Testis (tissue), 3 donors: Measurements from ENCODE around the gene MAPK1IP1L. TPM values are rescaled to one million over a fixed set of nuclear protein-coding genes. Genes with fewer than 3 reads are reported as not detected.

ENCODE experiments used
- DNase-seq: peaks from one replicate; pipeline ENCODE4 v3.0.0-alpha.2; 2019
- H3K27ac ChIP-seq, 2 donors: fragments of 200-600 bp; sonication (generic); one replicate each; pipeline ENCODE4 v1.5.1; 2019
- H3K27me3 ChIP-seq: fragments of 200-600 bp; sonication (generic); one replicate; pipeline ENCODE4 v1.5.1; 2019
- H3K36me3 ChIP-seq: fragments of 200-600 bp; sonication (generic); one replicate; pipeline ENCODE4 v1.5.1; 2017; ENCODE audit warnings: low read depth; ENCODE audit errors: missing control alignments
- H3K4me1 ChIP-seq: fragments of 200-600 bp; sonication (generic); one replicate; pipeline ENCODE4 v1.5.1; 2019
- H3K4me3 ChIP-seq, 2 donors: fragments of 200-600 bp; sonication (generic); one replicate each; pipeline ENCODE4 v1.5.1; 2017 to 2019
- H3K9me3 ChIP-seq: fragments of 200-600 bp; sonication (generic); one replicate; pipeline ENCODE4 v1.5.1; 2017
- CTCF ChIP-seq, 3 experiments: fragments of 450-650 bp in 2 of 3; fragments of 200-600 bp in 1 of 3; sonication (generic) in 1 of 3; IDR thresholded peaks; one replicate each; pipeline ENCODE4 v1.5.1; 2016 to 2019; ENCODE audit warnings: antibody characterized with exemption in 3 of 3, mild to moderate bottlenecking in 2 of 3, moderate library complexity in 1 of 3
- POLR2A ChIP-seq: fragments of 450-650 bp; IDR thresholded peaks from one replicate; pipeline ENCODE4 v1.6.1; 2017; ENCODE audit warnings: antibody characterized with exemption, mild to moderate bottlenecking, moderate library complexity
- WGBS, 2 donors: methylation state at CpG; one replicate each; pipeline ENCODE4 v1.1.5; 2018; 5-methylcytosine and 5-hydroxymethylcytosine counted together
- intact Hi-C: fragments of 100-400 bp; cut with DNase I; formaldehyde crosslinking; loops from one replicate; pipeline ENCODE4 v1.15.1; 2023; ENCODE audit warnings: low total_unique reads
- polyA plus RNA-seq: library from polyadenylated mRNA; stranded (reverse); fragments of 350-450 nt; fragmentation: Illumina TruSeq; extraction: RNeasy Lipid Tissue Mini Kit (QIAGEN cat#74804); gene quantifications from one replicate; pipeline ENCODE4 v1.2.3, GENCODE V29; 2014; ENCODE audit warnings: low read depth, low replicate concordance; ENCODE audit not compliant: insufficient read depth
- total RNA-seq, 2 donors: library from RNA; depleted of rRNA; stranded (reverse); fragments of >200 nt; gene quantifications; one replicate each; pipeline ENCODE4 v1.2.3, GENCODE V29; 2016

MAPK1IP1L gene
- total and polyA plus RNA-seq, 3 donors from 2014 or later, result 87.0 to 146 (median 105) TPM

GRCh38 chr14:55070981-55071411, 19.5 kb downstream of the MAPK1IP1L start:
- Histone ChIP-seq H3K4me3 (no peak overlapping the region), H3K36me3 (no peaks in the 10 kb centered on the region), H3K27ac (peak overlapping the region in 1 of 2 donors; percentile 12), H3K9me3 (no peaks in the 10 kb centered on the region), H3K4me1 (peaks cover 40% of the 10 kb centered on the region), H3K27me3 (no peaks in the 10 kb centered on the region)
- 77 to 80% methylated on average over 4 of the region's 4 CpGs for WGBS, 2 donors
- DNase-seq, result peak; percentile 11
- intact Hi-C loops, result no loop called here
- no peak for TF ChIP-seq POLR2A
- no peak for TF ChIP-seq CTCF (IDR thresholded peaks at IDR 0.05)

- Histone ChIP-seq H3K27ac (peak overlapping the region in 1 of 2 donors; percentile 44), H3K9me3 (no peaks in the 10 kb centered on the region), H3K27me3 (no peaks in the 10 kb centered on the region), H3K4me3 (no peak overlapping the region), H3K36me3 (no peaks in the 10 kb centered on the region), H3K4me1 (peaks cover 36% of the 10 kb centered on the region)
- 34 to 42% methylated on average over 10 of the region's 10 CpGs for WGBS, 2 donors
- peak; percentile 21 for DNase-seq
- intact Hi-C loops, result no loop called here
- no peak for TF ChIP-seq CTCF (IDR thresholded peaks at IDR 0.05)
Observed at GRCh38 chr14:55071870-55072640, 20.6 kb downstream of the MAPK1IP1L start.

- H3K9me3 ChIP-seq, result no peaks in the 10 kb centered on the region
- no peaks in the 10 kb centered on the region for H3K36me3 ChIP-seq
- no peaks in the 10 kb centered on the region for H3K27me3 ChIP-seq
- no peak overlapping the region for H3K27ac ChIP-seq
- H3K4me3 ChIP-seq, result no peak overlapping the region
- intact Hi-C loops, result no loop called here
- TF ChIP-seq CTCF (IDR thresholded peaks at IDR 0.05), result no peak
- no peak for TF ChIP-seq POLR2A
- DNase-seq, result peak; percentile 78
- peaks cover 42% of the 10 kb centered on the region for H3K4me1 ChIP-seq
- WGBS, 2 donors, result 33 to 51% methylated on average over 2 of the region's 2 CpGs
Observed at GRCh38 chr14:55073856-55074255, 22.4 kb downstream of the MAPK1IP1L start.

- WGBS, 2 donors, result 32 to 38% methylated on average over 5 of the region's 5 CpGs
- Histone ChIP-seq H3K4me1 (peaks cover 42% of the 10 kb centered on the region), H3K27me3 (no peaks in the 10 kb centered on the region), H3K4me3 (no peak overlapping the region), H3K36me3 (no peaks in the 10 kb centered on the region), H3K27ac (no peak overlapping the region), H3K9me3 (no peaks in the 10 kb centered on the region)
- intact Hi-C loops, result no loop called here
- TF ChIP-seq POLR2A (no peak), CTCF (IDR thresholded peaks at IDR 0.05) (no peak)
- peak; percentile 17 for DNase-seq
Observed at GRCh38 chr14:55074662-55075061, 23.2 kb downstream of the MAPK1IP1L start.
